Thyroid gland (tissue), 4 donors: Measurements from ENCODE around the gene SLC22A3. TPM values are rescaled to one million over a fixed set of nuclear protein-coding genes. Genes with fewer than 3 reads are reported as not detected.

Experiments used
- DNase-seq, 2 donors: peaks; one replicate each; pipeline ENCODE4 v3.0.0-alpha.2; 2019
- H3K27ac ChIP-seq, 3 donors: fragments of 200-600 bp; sonication (generic); 1 replicate in 2 of 3; 2 replicates in 1 of 3; pipeline ENCODE4 v1.5.1; 2016 to 2019; ENCODE audit warnings: mild to moderate bottlenecking in 1 of 3, moderate library complexity in 1 of 3
- H3K27me3 ChIP-seq: fragments of 200-600 bp; sonication (generic); one replicate; pipeline ENCODE4 v1.5.1; 2019
- H3K36me3 ChIP-seq, 2 donors: fragments of 200-600 bp; sonication (generic); one replicate each; pipeline ENCODE4 v1.5.1; 2016 to 2019
- H3K4me1 ChIP-seq, 2 donors: fragments of 200-600 bp; sonication (generic); one replicate each; pipeline ENCODE4 v1.5.1; 2017 to 2019
- H3K4me3 ChIP-seq, 3 donors: fragments of 200-600 bp; sonication (generic); replicated peaks in 1 of 3; 1 replicate in 2 of 3; 2 replicates in 1 of 3; pipeline ENCODE4 v1.5.1; 2016; ENCODE audit warnings: mild to moderate bottlenecking in 1 of 3
- H3K9me3 ChIP-seq: fragments of 200-600 bp; sonication (generic); one replicate; pipeline ENCODE4 v1.5.1; 2017
- POLR2A ChIP-seq, 2 donors: fragments of 450-650 bp; IDR thresholded peaks; one replicate each; pipeline ENCODE4 v1.6.1; 2017; ENCODE audit warnings: antibody characterized with exemption in 2 of 2, mild to moderate bottlenecking in 2 of 2, moderate library complexity in 1 of 2
- WGBS, 2 donors: methylation state at CpG; one replicate each; pipeline ENCODE4 v1.1.5; 2017; 5-methylcytosine and 5-hydroxymethylcytosine counted together
- intact Hi-C: fragments of 100-400 bp; cut with DNase I; formaldehyde crosslinking; loops from one replicate; pipeline ENCODE4 v1.15.1; 2023
- total RNA-seq, 4 donors: library from RNA; depleted of rRNA; stranded (reverse); fragments of >200 nt; gene quantifications; one replicate each; pipeline ENCODE4 v1.2.3, GENCODE V29; 2016
- TF ChIP-seq, protein P1 (sequence below), 6 experiments: fragments of 200-600 bp in 3 of 6; fragments of 450-650 bp in 3 of 6; sonication (generic) in 3 of 6; IDR thresholded peaks; one replicate each; pipeline ENCODE4 v1.5.1; 2016 to 2019; ENCODE audit warnings: antibody characterized with exemption in 6 of 6, mild to moderate bottlenecking in 2 of 6, inconsistent platforms in 1 of 6, moderate library complexity in 1 of 6

SLC22A3 gene
- total RNA-seq, 4 donors from 2014 or later, result 0.67 to 3.9 (median 2.5) TPM

- H3K36me3 ChIP-seq, result no peaks in the 10 kb centered on the region
- H3K4me1 ChIP-seq, result peaks cover 0 to 2% of the 10 kb centered on the region in 2 donors
- no peaks in the 10 kb centered on the region for H3K27me3 ChIP-seq
- WGBS, 2 donors, result 85 to 94% methylated on average over 2 of the region's 2 CpGs
- no peak for DNase-seq
- intact Hi-C loops, result no loop called here
- H3K4me3 ChIP-seq, result no peak overlapping the region
- no peaks in the 10 kb centered on the region for H3K9me3 ChIP-seq
- no peak overlapping the region for H3K27ac ChIP-seq
- TF ChIP-seq POLR2A (IDR thresholded peaks at IDR 0.05), result no peak
- TF ChIP-seq, protein P1, sequence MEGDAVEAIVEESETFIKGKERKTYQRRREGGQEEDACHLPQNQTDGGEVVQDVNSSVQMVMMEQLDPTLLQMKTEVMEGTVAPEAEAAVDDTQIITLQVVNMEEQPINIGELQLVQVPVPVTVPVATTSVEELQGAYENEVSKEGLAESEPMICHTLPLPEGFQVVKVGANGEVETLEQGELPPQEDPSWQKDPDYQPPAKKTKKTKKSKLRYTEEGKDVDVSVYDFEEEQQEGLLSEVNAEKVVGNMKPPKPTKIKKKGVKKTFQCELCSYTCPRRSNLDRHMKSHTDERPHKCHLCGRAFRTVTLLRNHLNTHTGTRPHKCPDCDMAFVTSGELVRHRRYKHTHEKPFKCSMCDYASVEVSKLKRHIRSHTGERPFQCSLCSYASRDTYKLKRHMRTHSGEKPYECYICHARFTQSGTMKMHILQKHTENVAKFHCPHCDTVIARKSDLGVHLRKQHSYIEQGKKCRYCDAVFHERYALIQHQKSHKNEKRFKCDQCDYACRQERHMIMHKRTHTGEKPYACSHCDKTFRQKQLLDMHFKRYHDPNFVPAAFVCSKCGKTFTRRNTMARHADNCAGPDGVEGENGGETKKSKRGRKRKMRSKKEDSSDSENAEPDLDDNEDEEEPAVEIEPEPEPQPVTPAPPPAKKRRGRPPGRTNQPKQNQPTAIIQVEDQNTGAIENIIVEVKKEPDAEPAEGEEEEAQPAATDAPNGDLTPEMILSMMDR (IDR thresholded peaks at IDR 0.05), result no peak
Observed at GRCh38 chr6:160353950-160354496, 5.8 kb downstream of the SLC22A3 start.

DNA sequence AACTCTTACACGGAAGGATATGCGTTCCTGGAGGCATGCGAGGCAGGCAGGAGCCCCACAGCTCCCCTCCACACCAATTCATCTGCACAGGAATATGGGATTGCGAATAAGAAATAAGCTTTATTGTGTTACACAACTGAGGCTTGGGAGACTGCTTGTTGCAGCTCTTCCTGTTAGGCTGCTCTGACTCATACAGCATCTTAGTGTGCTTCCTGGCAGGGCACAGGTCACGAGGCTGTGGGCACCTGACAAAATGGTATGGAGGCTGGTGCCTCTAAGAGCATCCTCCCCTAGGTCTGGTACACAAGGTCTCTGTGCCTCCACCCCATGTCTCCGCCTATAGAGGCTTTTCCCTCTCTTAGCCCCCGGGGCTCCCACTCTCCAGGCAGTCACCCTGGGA, 6.8 kb downstream of the SLC22A3 start:
- DNase-seq, result no peak
- Histone ChIP-seq H3K4me1 (no peaks in the 10 kb centered on the region), H3K4me3 (no peak overlapping the region), H3K27me3 (no peaks in the 10 kb centered on the region), H3K27ac (no peak overlapping the region), H3K36me3 (no peaks in the 10 kb centered on the region), H3K9me3 (no peaks in the 10 kb centered on the region)
- intact Hi-C loops, result no loop called here
- TF ChIP-seq, protein P1 (IDR thresholded peaks at IDR 0.05), result no peak
- TF ChIP-seq POLR2A (IDR thresholded peaks at IDR 0.05), result no peak
- 79 to 83% methylated on average over 7 of the region's 7 CpGs for WGBS, 2 donors

- Histone ChIP-seq H3K4me1 (no peaks in the 10 kb centered on the region), H3K27ac (no peak overlapping the region), H3K36me3 (no peaks in the 10 kb centered on the region), H3K4me3 (no peak overlapping the region), H3K27me3 (no peaks in the 10 kb centered on the region), H3K9me3 (no peaks in the 10 kb centered on the region)
- TF ChIP-seq, protein P1 (IDR thresholded peaks at IDR 0.05), result no peak
- intact Hi-C loops, result no loop called here
- peak; percentile 34 to 35 for DNase-seq
- 70 to 74% methylated on average over 14 of the region's 14 CpGs for WGBS, 2 donors
Observed at GRCh38 chr6:160356074-160356744, 8.0 kb downstream of the SLC22A3 start.

GRCh38 chr6:160357088-160357487, 8.9 kb downstream of the SLC22A3 start:
- Histone ChIP-seq H3K4me1 (no peaks in the 10 kb centered on the region), H3K36me3 (no peaks in the 10 kb centered on the region), H3K27me3 (no peaks in the 10 kb centered on the region), H3K9me3 (no peaks in the 10 kb centered on the region), H3K4me3 (no peak overlapping the region), H3K27ac (no peak overlapping the region)
- TF ChIP-seq, protein P1 (IDR thresholded peaks at IDR 0.05), result no peak
- TF ChIP-seq POLR2A (IDR thresholded peaks at IDR 0.05), result no peak
- 80 to 95% methylated on average over 6 of the region's 6 CpGs for WGBS, 2 donors
- intact Hi-C loops, result no loop called here
- DNase-seq, result no peak
